HG03025 (cell line): ENCODE results near the gene VEGFB.

Source experiments
- ATAC-seq: cut with Tn5 transposase; IDR thresholded peaks from one replicate; pipeline ENCODE4 v1.9.1; 2021; ENCODE audit warnings: mild to moderate bottlenecking, moderate library complexity; ENCODE audit not compliant: unreplicated experiment, low FRiP score

VEGFB gene

GRCh38 chr11:64258946-64259532 lies 24.7 kb downstream of the VEGFB start:
- ATAC-seq, result no peak

- no peak for ATAC-seq
Observed at GRCh38 chr11:64259533-64260067, 25.2 kb downstream of the VEGFB start.

- ATAC-seq, result no peak
Observed at GRCh38 chr11:64260147-64260708, 25.8 kb downstream of the VEGFB start.

GRCh38 chr11:64261556-64262080 lies 27.2 kb downstream of the VEGFB start:
- ATAC-seq, result no peak

GRCh38 chr11:64262271-64263002 lies 28.1 kb downstream of the VEGFB start:
- ATAC-seq, result no peak

- no peak for ATAC-seq
Observed at GRCh38 chr11:64263021-64263946, 28.9 kb downstream of the VEGFB start.

- no peak for ATAC-seq
Observed at GRCh38 chr11:64263947-64264317, 29.5 kb downstream of the VEGFB start.

GRCh38 chr11:64264371-64264852 lies 30.0 kb downstream of the VEGFB start:
- no peak for ATAC-seq

GRCh38 chr11:64265176-64266160 lies 31.1 kb downstream of the VEGFB start:
- ATAC-seq, result no peak

GRCh38 chr11:64266339-64266738 lies 32.0 kb downstream of the VEGFB start:
- no peak for ATAC-seq

- no peak for ATAC-seq
Observed at GRCh38 chr11:64267207-64267945, 33.0 kb downstream of the VEGFB start.

- no peak for ATAC-seq
Observed at GRCh38 chr11:64268025-64268892, 33.9 kb downstream of the VEGFB start.

- ATAC-seq, result peak; percentile 5
Observed at GRCh38 chr11:64268893-64269539, 34.6 kb downstream of the VEGFB start.

GRCh38 chr11:64269540-64270220 lies 35.3 kb downstream of the VEGFB start:
- peak; percentile 70 for ATAC-seq

GRCh38 chr11:64275031-64275800 lies 40.8 kb downstream of the VEGFB start:
- ATAC-seq, result no peak

- no peak for ATAC-seq
Observed at GRCh38 chr11:64275841-64276240, 41.5 kb downstream of the VEGFB start.
